Liver (tissue), 9 donors: ENCODE results near the gene ZBTB12. TPM values are rescaled to one million over a fixed set of nuclear protein-coding genes. Genes with fewer than 3 reads are reported as not detected.

Source experiments
- DNase-seq: peaks from one replicate; pipeline ENCODE4 v3.0.0-alpha.2; 2017; ENCODE audit warnings: low spot score
- H3K27ac ChIP-seq, 2 donors: one replicate each; pipeline ENCODE4 v1.7.0; 2013; ENCODE audit warnings: inconsistent platforms in 2 of 2, low read length in 2 of 2, control low read depth in 1 of 2, low read depth in 1 of 2, mild to moderate bottlenecking in 1 of 2
- H3K27me3 ChIP-seq, 4 donors: one replicate each; pipeline versions ENCODE4 v1.6.1 to v1.7.0; 2013; ENCODE audit warnings: low read length in 3 of 4, inconsistent platforms in 1 of 4, mild to moderate bottlenecking in 1 of 4, moderate library complexity in 1 of 4; ENCODE audit not compliant: control insufficient read depth in 4 of 4, insufficient read depth in 4 of 4
- H3K36me3 ChIP-seq, 4 donors: one replicate each; pipeline versions ENCODE4 v1.6.1 to v1.7.0; 2013; ENCODE audit warnings: low read length in 3 of 4, mild to moderate bottlenecking in 3 of 4, low read depth in 1 of 4, moderate library complexity in 1 of 4; ENCODE audit not compliant: control insufficient read depth in 4 of 4, insufficient read depth in 3 of 4
- H3K4me1 ChIP-seq, 4 donors: one replicate each; pipeline versions ENCODE4 v1.6.1 to v1.7.0; 2013; ENCODE audit warnings: low read length in 3 of 4, mild to moderate bottlenecking in 3 of 4, moderate library complexity in 1 of 4; ENCODE audit not compliant: control insufficient read depth in 4 of 4, insufficient read depth in 4 of 4
- H3K4me3 ChIP-seq, 3 donors: one replicate each; pipeline versions ENCODE4 v1.6.1 to v1.7.0; 2013; ENCODE audit warnings: low read length in 3 of 3, control low read depth in 1 of 3, low read depth in 1 of 3, mild to moderate bottlenecking in 1 of 3
- H3K9ac ChIP-seq, 2 donors: one replicate each; pipeline ENCODE4 v1.7.0; 2013; ENCODE audit warnings: low read length in 2 of 2, mild to moderate bottlenecking in 2 of 2, moderate library complexity in 2 of 2, control low read depth in 1 of 2, low read depth in 1 of 2
- H3K9me3 ChIP-seq, 4 donors: one replicate each; pipeline versions ENCODE4 v1.6.1 to v1.7.0; 2013; ENCODE audit warnings: low read length in 3 of 4; ENCODE audit not compliant: control insufficient read depth in 4 of 4
- EGR1 ChIP-seq, 2 donors: IDR thresholded peaks; 2 replicates each; pipeline ENCODE4 v1.6.1; 2016 to 2018; ENCODE audit warnings: antibody characterized with exemption in 2 of 2, low read depth in 2 of 2
- FOXA1 ChIP-seq: IDR thresholded peaks from 2 replicates; pipeline ENCODE4 v1.6.1; 2016; ENCODE audit warnings: antibody characterized with exemption
- FOXA2 ChIP-seq: IDR thresholded peaks from 2 replicates; pipeline ENCODE4 v1.6.1; 2016; ENCODE audit warnings: antibody characterized with exemption
- GABPA ChIP-seq, 2 donors: IDR thresholded peaks in 1 of 2; conservative IDR thresholded peaks in 1 of 2; 2 replicates each; pipeline ENCODE4 v1.6.1; 2016; ENCODE audit warnings: antibody characterized with exemption in 2 of 2, mild to moderate bottlenecking in 1 of 2, moderate library complexity in 1 of 2
- HNF4A ChIP-seq, 2 donors: conservative IDR thresholded peaks; 2 replicates each; pipeline ENCODE4 v1.6.1; 2016; ENCODE audit warnings: antibody characterized with exemption in 2 of 2, mild to moderate bottlenecking in 2 of 2
- HNF4G ChIP-seq: IDR thresholded peaks from 2 replicates; pipeline ENCODE4 v1.6.1; 2016; ENCODE audit warnings: antibody characterized with exemption
- JUND ChIP-seq, 2 donors: IDR thresholded peaks; 2 replicates each; pipeline ENCODE4 v1.6.1; 2016; ENCODE audit warnings: antibody characterized with exemption in 2 of 2
- NR2F2 ChIP-seq: IDR thresholded peaks from 2 replicates; pipeline ENCODE4 v1.6.1; 2016; ENCODE audit warnings: antibody characterized with exemption
- RAD21 ChIP-seq, 2 donors: IDR thresholded peaks; 2 replicates each; pipeline ENCODE4 v1.6.1; 2016; ENCODE audit warnings: antibody characterized with exemption in 2 of 2, mild to moderate bottlenecking in 2 of 2
- RXRA ChIP-seq, 2 donors: IDR thresholded peaks; 2 replicates each; pipeline ENCODE4 v1.6.1; 2017 to 2018; ENCODE audit warnings: antibody characterized with exemption in 2 of 2, mild to moderate bottlenecking in 1 of 2
- SP1 ChIP-seq: IDR thresholded peaks from 2 replicates; pipeline ENCODE4 v1.6.1; 2018; ENCODE audit warnings: antibody characterized with exemption, mild to moderate bottlenecking
- TAF1 ChIP-seq: conservative IDR thresholded peaks from 2 replicates; pipeline ENCODE4 v1.6.1; 2016; ENCODE audit warnings: antibody characterized with exemption, mild to moderate bottlenecking
- YY1 ChIP-seq: IDR thresholded peaks from 2 replicates; pipeline ENCODE4 v1.6.1; 2016; ENCODE audit warnings: antibody characterized with exemption, mild to moderate bottlenecking
- WGBS: extraction: QIAGEN DNeasy Blood & Tissue Kit; methylation state at CpG from one replicate; pipeline ENCODE4 v1.1.7; 2013; 5-methylcytosine and 5-hydroxymethylcytosine counted together
- polyA plus RNA-seq, 2 donors: library from polyadenylated mRNA; stranded (reverse) in 1 of 2; unstranded in 1 of 2; fragments of 200-250 nt in 1 of 2; fragments of >200 nt in 1 of 2; fragmentation: Nextera tagmentation in 1 of 2; extraction: Ambion mirVana in 1 of 2; gene quantifications; one replicate each; pipeline versions ENCODE4 v1.2.1 to v1.2.3, GENCODE V29; 2013 to 2015
- total RNA-seq, 2 donors: library from RNA; depleted of rRNA; stranded (reverse); fragments of >200 nt; gene quantifications; one replicate each; pipeline ENCODE4 v1.2.3, GENCODE V29; 2014
- TF ChIP-seq, protein P1 (sequence below): IDR thresholded peaks from 2 replicates; pipeline ENCODE4 v1.6.1; 2016; ENCODE audit warnings: antibody characterized with exemption
- TF ChIP-seq, protein P2 (sequence below): fragments of 150-350 bp; IDR thresholded peaks from 2 replicates; pipeline ENCODE4 v1.5.1; 2017; ENCODE audit warnings: improper control_type of control experiment, low read depth, low read length; ENCODE audit not compliant: missing input control
- TF ChIP-seq, protein P3 (sequence below): IDR thresholded peaks from 2 replicates; pipeline ENCODE4 v1.6.1; 2016; ENCODE audit warnings: antibody characterized with exemption, mild to moderate bottlenecking
- TF ChIP-seq, protein P4 (sequence below): IDR thresholded peaks from 2 replicates; pipeline ENCODE4 v1.6.1; 2016; ENCODE audit warnings: antibody characterized with exemption
- TF ChIP-seq, protein P5 (sequence below): IDR thresholded peaks from 2 replicates; pipeline ENCODE4 v1.6.1; 2016; ENCODE audit warnings: antibody characterized with exemption
- donor health status: healthy.
- donor health status: healthy.
- donor health status: healthy.
- donor health status: healthy.
- donor health status: healthy.

Gene ZBTB12
- total and polyA plus RNA-seq, 4 donors = 0.25 to 2.3 (median 0.83) TPM; not detected in 1

DNA sequence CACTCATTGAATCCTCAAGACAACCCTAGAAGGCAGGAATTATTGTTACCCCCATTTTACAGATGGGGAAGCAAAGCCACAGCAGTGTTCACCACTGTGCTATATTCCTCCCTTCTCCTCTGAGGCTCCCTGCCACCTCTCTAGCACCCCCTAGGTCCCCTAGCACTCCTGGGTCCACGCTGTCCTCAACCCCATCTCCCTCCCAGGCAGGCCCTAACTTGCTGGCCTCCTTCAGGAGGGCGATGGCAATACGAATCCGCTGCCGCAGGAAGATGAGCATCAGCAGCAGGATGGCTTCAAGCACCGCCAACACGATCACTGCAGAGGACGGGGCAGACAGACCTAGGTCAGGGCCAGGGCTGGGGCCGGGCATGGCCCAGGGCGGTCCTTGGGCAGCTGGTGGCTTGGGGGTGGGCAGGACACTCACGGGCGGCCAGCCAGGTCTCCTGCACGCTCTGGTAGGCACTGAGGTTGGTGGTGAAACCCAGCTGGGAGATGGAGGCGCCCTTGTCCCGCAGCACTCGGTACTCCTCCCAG is 31.4 kb downstream of the ZBTB12 start:
- no peaks in the 10 kb centered on the region for H3K27me3 ChIP-seq
- WGBS = 83% methylated on average over 16 of the region's 16 CpGs
- H3K27ac ChIP-seq = no peak overlapping the region
- no peak overlapping the region for H3K4me3 ChIP-seq
- H3K9me3 ChIP-seq = no peaks in the 10 kb centered on the region
- TF ChIP-seq NR2F2 (no peak), JUND (IDR thresholded peaks at IDR 0.05) (no peak), YY1 (no peak), RXRA (IDR thresholded peaks at IDR 0.05) (no peak), HNF4A (conservative IDR thresholded peaks at IDR 0.05) (no peak), GABPA (IDR thresholded peaks at IDR 0.05 in 1 of 2, conservative IDR thresholded peaks at IDR 0.05 in 1 of 2) (no peak), RAD21 (IDR thresholded peaks at IDR 0.05) (no peak), SP1 (no peak), FOXA1 (no peak), HNF4G (no peak), EGR1 (IDR thresholded peaks at IDR 0.05; ENCODE audit: low read depth in 2 of 2) (no peak), TAF1 (no peak), FOXA2 (no peak)
- TF ChIP-seq, protein P1, sequence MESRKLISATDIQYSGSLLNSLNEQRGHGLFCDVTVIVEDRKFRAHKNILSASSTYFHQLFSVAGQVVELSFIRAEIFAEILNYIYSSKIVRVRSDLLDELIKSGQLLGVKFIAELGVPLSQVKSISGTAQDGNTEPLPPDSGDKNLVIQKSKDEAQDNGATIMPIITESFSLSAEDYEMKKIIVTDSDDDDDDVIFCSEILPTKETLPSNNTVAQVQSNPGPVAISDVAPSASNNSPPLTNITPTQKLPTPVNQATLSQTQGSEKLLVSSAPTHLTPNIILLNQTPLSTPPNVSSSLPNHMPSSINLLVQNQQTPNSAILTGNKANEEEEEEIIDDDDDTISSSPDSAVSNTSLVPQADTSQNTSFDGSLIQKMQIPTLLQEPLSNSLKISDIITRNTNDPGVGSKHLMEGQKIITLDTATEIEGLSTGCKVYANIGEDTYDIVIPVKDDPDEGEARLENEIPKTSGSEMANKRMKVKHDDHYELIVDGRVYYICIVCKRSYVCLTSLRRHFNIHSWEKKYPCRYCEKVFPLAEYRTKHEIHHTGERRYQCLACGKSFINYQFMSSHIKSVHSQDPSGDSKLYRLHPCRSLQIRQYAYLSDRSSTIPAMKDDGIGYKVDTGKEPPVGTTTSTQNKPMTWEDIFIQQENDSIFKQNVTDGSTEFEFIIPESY = no peak
- TF ChIP-seq, protein P2, sequence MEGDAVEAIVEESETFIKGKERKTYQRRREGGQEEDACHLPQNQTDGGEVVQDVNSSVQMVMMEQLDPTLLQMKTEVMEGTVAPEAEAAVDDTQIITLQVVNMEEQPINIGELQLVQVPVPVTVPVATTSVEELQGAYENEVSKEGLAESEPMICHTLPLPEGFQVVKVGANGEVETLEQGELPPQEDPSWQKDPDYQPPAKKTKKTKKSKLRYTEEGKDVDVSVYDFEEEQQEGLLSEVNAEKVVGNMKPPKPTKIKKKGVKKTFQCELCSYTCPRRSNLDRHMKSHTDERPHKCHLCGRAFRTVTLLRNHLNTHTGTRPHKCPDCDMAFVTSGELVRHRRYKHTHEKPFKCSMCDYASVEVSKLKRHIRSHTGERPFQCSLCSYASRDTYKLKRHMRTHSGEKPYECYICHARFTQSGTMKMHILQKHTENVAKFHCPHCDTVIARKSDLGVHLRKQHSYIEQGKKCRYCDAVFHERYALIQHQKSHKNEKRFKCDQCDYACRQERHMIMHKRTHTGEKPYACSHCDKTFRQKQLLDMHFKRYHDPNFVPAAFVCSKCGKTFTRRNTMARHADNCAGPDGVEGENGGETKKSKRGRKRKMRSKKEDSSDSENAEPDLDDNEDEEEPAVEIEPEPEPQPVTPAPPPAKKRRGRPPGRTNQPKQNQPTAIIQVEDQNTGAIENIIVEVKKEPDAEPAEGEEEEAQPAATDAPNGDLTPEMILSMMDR = no peak
- TF ChIP-seq, protein P3, sequence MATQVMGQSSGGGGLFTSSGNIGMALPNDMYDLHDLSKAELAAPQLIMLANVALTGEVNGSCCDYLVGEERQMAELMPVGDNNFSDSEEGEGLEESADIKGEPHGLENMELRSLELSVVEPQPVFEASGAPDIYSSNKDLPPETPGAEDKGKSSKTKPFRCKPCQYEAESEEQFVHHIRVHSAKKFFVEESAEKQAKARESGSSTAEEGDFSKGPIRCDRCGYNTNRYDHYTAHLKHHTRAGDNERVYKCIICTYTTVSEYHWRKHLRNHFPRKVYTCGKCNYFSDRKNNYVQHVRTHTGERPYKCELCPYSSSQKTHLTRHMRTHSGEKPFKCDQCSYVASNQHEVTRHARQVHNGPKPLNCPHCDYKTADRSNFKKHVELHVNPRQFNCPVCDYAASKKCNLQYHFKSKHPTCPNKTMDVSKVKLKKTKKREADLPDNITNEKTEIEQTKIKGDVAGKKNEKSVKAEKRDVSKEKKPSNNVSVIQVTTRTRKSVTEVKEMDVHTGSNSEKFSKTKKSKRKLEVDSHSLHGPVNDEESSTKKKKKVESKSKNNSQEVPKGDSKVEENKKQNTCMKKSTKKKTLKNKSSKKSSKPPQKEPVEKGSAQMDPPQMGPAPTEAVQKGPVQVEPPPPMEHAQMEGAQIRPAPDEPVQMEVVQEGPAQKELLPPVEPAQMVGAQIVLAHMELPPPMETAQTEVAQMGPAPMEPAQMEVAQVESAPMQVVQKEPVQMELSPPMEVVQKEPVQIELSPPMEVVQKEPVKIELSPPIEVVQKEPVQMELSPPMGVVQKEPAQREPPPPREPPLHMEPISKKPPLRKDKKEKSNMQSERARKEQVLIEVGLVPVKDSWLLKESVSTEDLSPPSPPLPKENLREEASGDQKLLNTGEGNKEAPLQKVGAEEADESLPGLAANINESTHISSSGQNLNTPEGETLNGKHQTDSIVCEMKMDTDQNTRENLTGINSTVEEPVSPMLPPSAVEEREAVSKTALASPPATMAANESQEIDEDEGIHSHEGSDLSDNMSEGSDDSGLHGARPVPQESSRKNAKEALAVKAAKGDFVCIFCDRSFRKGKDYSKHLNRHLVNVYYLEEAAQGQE = no peak
- TF ChIP-seq, protein P4, sequence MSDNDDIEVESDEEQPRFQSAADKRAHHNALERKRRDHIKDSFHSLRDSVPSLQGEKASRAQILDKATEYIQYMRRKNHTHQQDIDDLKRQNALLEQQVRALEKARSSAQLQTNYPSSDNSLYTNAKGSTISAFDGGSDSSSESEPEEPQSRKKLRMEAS = no peak
- TF ChIP-seq, protein P5, sequence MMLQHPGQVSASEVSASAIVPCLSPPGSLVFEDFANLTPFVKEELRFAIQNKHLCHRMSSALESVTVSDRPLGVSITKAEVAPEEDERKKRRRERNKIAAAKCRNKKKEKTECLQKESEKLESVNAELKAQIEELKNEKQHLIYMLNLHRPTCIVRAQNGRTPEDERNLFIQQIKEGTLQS = no peak
- no peak for DNase-seq
- H3K4me1 ChIP-seq = no peaks in the 10 kb centered on the region
- no peak overlapping the region for H3K9ac ChIP-seq
- no peaks in the 10 kb centered on the region for H3K36me3 ChIP-seq
